PC-9 (cell line): ENCODE results near the gene FAM163B.

ENCODE experiments used
- EZH2 ChIP-seq: fragments of 200-600 bp; sonication (generic); IDR thresholded peaks from 2 replicates; pipeline ENCODE4 v1.8.0; 2017; ENCODE audit warnings: antibody characterized with exemption, low read depth
- TF ChIP-seq, protein P1 (sequence below): fragments of 200-600 bp; sonication (generic); conservative IDR thresholded peaks from 2 replicates; pipeline ENCODE4 v1.6.1; 2017; ENCODE audit warnings: mixed run types, antibody characterized with exemption, mild to moderate bottlenecking, moderate library complexity

DNA sequence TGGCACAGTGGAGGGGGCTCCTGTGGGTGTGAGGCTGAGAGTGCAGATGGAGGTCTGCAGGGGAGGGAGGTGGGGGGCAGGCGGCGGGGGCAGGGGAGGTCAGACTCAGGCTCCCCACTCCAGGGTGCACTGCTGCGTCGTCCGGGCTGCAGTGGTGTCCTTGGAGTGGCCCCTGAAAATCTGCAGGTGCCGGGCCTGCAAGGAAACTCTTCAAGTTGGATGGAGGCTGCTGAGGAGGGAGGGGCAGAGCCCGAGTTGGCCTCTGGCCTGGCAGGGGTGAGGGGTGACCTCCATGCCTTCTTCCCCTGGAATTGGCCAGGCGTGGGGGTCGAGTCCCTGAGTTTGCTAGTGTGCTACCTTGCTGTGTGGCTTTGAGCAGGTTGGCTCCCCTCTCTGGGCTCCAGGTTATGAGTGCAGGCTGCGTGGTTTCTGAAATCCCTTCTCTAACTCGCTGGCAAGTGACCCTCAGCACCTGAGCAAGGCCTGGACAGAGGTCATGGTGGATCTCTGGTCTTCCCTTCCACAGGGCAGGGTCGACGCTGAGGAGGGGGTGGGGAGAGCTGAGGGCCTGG is 73.8 kb downstream of the FAM163B start:
- TF ChIP-seq, protein P1, sequence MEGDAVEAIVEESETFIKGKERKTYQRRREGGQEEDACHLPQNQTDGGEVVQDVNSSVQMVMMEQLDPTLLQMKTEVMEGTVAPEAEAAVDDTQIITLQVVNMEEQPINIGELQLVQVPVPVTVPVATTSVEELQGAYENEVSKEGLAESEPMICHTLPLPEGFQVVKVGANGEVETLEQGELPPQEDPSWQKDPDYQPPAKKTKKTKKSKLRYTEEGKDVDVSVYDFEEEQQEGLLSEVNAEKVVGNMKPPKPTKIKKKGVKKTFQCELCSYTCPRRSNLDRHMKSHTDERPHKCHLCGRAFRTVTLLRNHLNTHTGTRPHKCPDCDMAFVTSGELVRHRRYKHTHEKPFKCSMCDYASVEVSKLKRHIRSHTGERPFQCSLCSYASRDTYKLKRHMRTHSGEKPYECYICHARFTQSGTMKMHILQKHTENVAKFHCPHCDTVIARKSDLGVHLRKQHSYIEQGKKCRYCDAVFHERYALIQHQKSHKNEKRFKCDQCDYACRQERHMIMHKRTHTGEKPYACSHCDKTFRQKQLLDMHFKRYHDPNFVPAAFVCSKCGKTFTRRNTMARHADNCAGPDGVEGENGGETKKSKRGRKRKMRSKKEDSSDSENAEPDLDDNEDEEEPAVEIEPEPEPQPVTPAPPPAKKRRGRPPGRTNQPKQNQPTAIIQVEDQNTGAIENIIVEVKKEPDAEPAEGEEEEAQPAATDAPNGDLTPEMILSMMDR = no peak
- TF ChIP-seq EZH2 = no peak
